ENCODE data around the gene ACKR1.

ACKR1 gene

GRCh38 chr1:159223004-159223403 is 18.3 kb downstream of the ACKR1 start:
- DNase-seq = no peak

GRCh38 chr1:159228554-159228953 is 23.9 kb downstream of the ACKR1 start:
- DNase-seq = no peak

- no peak for DNase-seq
These were observed 24.7 kb downstream of the ACKR1 start for GRCh38 chr1:159229260-159229885.

- no peak for DNase-seq
These were observed 25.2 kb downstream of the ACKR1 start for GRCh38 chr1:159229896-159230295.

GRCh38 chr1:159239551-159240220 is 35.0 kb downstream of the ACKR1 start:
- DNase-seq = no peak

- DNase-seq = no peak
These were observed 42.6 kb downstream of the ACKR1 start for GRCh38 chr1:159247266-159247665.

- no peak for DNase-seq
These were observed 43.6 kb downstream of the ACKR1 start for GRCh38 chr1:159248311-159248710.

GRCh38 chr1:159250638-159251216 is 46.1 kb downstream of the ACKR1 start:
- DNase-seq = no peak

All from NCI-H1105 treated with DMSO at 0.1 percent for 48 hours (cell line).